Prostate gland (tissue), 2 donors: Measurements from ENCODE around the gene TRMT2A.
"Not testable (repeated sequence)": the region's sequence is repeated elsewhere in the genome, so short reads cannot be mapped to it uniquely, and the experiment has no call there.

Experiments used
- CTCF ChIP-seq, 4 experiments: fragments of 200-600 bp in 2 of 4; fragments of 450-650 bp in 2 of 4; sonication (generic) in 2 of 4; IDR thresholded peaks; 1 replicate in 3 of 4; 2 replicates in 1 of 4; pipeline ENCODE4 v1.5.1; 2016 to 2019; ENCODE audit warnings: antibody characterized with exemption in 4 of 4, mild to moderate bottlenecking in 2 of 4, moderate library complexity in 2 of 4
- POLR2A ChIP-seq: fragments of 450-650 bp; IDR thresholded peaks from one replicate; pipeline ENCODE4 v1.6.1; 2016; ENCODE audit warnings: antibody characterized with exemption, mild to moderate bottlenecking

GRCh38 chr22:20067384-20067682 lies 49.7 kb downstream of the TRMT2A start:
- TF ChIP-seq CTCF (IDR thresholded peaks at IDR 0.05); POLR2A: not testable (repeated sequence)
